Activated CD8-positive, alpha-beta memory T cell treated with anti-CD3 and anti-CD28 coated beads for 48 hours (primary cell): ENCODE measurements around the gene GJC2.

Experiments
- DNase-seq, 3 experiments: peaks; one replicate each; pipeline ENCODE4 v3.0.0-alpha.2; 2020; ENCODE audit warnings: low read depth in 2 of 3, low spot score in 2 of 3

Gene GJC2

DNA sequence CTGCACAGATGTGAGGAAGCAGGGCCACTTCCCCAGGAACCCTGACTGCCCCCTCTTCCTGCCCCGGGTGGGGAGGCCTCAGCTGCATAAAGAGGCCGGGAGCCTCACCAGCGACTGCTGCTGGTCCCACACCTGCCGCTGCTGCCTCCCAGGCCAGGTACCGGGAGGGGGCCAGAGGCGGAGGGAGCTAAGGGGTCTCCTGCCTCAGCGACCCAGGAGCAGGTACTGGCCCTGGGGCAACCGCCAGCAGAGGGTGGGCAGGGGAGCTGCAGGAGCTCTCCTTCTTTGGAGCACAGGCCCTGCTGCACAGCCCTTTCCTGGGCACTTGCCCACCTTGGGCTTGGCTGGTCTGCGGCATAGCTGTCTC is 6.8 kb downstream of the GJC2 start:
- no peak for DNase-seq

DNA sequence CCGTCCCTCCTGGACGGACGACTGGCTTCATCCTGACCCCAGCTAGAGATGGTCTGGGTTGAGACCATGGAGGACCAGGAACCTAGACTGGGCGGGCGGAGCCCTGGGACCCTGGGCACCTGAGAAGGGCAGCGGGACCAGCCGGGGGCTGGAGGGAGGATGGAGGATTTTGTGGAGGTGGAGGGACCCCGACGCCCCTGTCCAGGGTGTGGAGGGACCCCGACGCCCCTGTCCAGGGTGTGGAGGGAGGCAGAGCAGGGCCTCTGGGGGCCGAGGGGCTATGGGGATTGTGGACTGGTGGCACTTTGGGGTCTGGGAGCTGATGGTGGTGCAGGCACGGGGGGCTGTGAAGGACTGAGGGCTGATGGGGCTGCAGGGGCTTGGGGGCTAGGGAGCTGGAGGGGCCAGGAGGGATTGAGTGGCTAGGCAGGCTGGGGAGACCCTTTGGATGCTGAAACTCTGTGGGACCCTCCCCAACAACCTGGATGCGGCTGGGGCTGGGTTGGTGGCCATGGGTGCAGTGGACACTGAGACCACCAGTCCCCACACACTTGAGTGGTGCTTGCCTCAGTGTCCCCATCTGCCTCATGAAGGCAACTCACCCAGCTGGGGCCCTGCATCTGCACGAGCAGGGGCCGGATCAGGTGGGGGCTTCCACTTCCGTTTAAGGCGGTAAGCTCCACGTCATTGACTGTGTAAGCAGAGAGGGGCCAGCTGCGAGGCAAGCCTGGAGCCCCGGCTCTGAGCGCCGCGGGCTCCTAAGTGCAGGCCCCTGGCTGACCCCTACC is 7.4 kb downstream of the GJC2 start:
- DNase-seq, result no peak

DNA sequence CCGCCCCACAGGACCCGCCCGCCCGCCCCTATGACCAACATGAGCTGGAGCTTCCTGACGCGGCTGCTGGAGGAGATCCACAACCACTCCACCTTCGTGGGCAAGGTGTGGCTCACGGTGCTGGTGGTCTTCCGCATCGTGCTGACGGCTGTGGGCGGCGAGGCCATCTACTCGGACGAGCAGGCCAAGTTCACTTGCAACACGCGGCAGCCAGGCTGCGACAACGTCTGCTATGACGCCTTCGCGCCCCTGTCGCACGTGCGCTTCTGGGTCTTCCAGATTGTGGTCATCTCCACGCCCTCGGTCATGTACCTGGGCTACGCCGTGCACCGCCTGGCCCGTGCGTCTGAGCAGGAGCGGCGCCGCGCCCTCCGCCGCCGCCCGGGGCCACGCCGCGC is 8.0 kb downstream of the GJC2 start:
- DNase-seq, result no peak

DNA sequence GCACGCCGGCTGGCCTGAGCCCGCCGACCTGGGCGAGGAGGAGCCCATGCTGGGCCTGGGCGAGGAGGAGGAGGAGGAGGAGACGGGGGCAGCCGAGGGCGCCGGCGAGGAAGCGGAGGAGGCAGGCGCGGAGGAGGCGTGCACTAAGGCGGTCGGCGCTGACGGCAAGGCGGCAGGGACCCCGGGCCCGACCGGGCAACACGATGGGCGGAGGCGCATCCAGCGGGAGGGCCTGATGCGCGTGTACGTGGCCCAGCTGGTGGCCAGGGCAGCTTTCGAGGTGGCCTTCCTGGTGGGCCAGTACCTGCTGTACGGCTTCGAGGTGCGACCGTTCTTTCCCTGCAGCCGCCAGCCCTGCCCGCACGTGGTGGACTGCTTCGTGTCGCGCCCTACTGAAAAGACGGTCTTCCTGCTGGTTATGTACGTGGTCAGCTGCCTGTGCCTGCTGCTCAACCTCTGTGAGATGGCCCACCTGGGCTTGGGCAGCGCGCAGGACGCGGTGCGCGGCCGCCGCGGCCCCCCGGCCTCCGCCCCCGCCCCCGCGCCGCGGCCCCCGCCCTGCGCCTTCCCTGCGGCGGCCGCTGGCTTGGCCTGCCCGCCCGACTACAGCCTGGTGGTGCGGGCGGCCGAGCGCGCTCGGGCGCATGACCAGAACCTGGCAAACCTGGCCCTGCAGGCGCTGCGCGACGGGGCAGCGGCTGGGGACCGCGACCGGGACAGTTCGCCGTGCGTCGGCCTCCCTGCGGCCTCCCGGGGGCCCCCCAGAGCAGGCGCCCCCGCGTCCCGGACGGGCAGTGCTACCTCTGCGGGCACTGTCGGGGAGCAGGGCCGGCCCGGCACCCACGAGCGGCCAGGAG is 8.6 kb downstream of the GJC2 start:
- no peak for DNase-seq

DNA sequence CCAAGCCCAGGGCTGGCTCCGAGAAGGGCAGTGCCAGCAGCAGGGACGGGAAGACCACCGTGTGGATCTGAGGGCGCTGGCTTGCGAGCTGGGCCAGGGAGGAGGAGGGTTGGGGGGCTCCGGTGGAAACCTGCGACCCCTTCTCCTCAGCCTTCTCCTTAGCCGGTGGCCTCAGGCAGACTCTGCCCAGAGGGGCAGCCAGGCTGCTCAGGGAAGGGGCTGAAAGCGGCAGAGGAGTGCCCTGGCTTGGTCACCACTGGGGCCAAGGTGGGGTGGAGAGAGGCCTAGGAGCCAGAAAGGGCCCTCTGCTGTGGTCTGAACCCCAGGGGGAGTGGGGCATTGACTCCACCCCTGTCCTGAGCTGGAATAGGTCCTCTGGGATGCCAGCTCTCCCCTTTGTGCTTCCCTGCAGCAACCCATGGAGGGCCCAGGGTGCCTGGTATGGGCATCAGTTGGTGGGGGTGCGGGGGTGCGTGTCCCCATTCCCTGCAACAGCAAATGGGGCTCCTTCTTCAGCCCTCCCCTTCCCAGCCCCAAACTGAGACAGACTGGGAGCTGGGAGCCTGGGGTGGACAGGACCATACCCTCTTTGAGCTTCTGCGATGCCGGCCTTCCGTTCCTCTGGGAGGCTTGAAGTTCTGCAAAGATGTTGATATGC is 9.4 kb downstream of the GJC2 start:
- no peak for DNase-seq

DNA sequence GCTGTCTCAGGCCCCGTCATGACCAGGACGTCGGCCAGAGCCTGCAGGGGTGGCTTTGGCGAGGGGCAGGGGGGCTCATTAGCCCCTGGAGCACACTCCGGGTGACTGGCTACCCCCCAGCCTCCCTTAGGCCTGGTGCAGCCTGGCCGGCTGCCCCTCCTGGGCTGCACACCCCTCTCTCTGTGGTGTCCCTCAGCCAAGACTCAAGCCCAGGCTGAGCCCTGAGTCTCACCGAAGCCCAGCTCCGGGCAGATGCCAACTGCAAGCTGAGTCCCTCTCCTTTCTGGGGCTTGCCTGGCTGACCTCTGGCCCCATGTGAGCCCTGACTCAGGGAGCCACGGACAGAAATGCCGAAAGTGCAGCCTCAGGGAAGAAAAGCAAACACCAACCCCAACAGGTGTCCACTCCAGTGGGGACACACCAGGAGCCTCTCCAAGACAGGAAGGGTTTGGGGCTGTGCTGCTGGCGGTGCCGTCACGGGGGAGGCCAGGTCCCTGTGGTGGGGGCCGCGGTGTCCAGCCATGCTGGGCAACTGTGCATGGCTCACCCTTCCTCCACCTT is 10.6 kb downstream of the GJC2 start:
- DNase-seq, result no peak

DNA sequence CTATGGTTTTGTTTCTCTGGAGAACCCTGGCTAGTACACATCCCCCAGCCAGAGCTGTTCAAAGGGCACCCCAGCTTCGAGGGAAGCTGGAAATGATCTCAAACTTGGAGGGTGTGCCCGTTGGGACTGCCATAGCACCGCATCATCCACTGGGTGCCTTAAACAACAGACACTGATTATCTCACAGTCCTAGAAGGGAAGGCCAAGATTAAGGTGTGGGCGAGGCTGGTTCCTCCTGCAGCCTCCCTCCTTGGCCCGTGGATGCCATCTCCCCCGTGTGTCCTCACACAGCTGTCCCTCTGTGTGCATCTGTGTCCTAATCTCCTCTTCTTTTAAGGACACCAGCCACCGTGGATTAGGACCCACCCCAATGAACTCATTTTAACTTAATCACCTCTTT is 11.6 kb downstream of the GJC2 start:
- no peak for DNase-seq

DNA sequence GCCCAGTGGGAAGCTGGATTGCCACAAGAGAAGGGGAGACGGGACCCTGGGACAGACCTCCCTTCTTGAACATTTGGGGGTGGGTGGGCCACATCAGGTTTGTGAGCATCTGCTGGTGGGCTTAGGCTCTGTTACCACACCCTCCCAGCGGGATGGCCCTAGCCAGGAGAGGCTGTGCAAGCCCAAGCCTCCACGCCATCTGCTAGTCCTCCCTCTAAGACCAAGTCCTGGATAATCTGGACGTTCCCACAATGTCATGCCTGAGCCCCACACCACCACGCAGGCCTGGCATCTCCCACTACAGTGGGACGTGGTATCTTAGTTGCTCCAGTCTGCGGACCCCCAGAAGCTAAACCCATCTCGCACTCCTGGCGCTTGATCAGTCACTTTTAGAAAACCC is 12.1 kb downstream of the GJC2 start:
- no peak for DNase-seq

DNA sequence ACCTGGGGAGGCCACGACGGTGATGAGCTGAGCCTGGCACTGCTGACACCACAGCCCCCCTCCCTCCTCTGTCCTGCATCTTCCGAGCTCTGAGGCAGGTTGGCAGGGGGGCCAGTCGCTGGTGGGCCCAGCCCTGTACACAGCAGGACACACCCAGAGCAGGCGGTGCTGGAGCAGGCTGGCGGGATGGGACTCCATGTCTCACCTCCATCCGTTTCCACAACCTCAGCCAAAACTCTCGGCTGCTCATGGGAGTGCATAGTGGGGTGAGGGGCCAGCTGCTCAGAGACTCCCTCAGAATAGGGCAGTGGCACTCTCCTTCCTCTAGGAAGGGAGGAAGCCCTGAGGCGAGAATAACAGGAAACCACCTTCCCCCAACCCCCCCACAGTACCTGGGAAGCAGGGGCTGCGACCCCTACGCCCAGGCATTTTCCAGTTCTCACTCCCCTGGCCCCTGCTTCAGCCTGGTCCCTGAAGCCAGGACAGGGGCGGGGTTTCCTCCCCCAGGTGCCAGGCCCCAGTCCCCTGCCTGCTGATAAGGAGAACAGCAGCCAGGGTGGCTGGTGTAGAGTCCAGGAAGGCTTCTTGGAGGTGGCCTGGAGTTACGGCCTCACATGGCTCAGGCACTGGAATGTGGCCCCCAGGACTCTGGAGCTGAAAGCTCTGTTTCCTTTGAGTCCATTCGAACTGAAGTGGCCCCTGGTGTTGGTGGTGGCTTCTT is 12.7 kb downstream of the GJC2 start:
- no peak for DNase-seq

DNA sequence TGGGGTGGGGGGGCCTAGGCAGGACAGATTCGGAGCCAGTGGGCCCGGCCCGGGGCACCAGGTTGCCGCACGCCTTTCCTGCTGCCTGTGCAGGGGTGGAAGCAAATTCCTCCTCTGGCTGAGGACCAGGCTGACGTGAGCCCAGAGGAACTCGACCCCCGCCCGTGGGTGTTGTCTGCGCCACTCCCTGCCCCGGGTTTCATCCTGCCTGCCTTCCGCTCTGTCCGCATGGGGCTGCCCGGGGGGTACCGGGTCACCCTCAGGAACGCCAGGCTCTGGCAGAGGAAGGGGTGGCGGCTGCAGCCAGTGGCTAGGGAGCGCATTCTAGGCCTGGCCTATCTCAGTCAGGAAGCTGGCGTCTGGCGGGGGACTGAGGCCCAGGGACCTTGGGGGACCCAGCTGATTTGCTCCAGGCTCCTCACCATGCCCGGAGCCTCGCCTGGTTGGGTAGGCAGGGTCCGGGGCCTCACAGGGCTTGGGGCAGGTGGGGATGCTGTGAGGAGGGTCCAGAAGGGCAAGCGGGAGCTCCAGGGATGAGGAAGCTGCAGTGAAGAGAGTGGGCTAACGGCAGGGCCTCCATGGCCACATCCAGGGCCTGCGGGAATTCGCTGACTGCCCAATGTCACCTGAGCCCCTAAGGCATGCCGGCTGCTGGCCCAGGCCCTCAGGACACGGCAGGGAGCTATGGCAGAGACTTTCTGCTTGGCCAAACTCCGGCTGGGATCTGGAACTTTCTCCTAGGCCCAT is 13.4 kb downstream of the GJC2 start:
- DNase-seq, result no peak

DNA sequence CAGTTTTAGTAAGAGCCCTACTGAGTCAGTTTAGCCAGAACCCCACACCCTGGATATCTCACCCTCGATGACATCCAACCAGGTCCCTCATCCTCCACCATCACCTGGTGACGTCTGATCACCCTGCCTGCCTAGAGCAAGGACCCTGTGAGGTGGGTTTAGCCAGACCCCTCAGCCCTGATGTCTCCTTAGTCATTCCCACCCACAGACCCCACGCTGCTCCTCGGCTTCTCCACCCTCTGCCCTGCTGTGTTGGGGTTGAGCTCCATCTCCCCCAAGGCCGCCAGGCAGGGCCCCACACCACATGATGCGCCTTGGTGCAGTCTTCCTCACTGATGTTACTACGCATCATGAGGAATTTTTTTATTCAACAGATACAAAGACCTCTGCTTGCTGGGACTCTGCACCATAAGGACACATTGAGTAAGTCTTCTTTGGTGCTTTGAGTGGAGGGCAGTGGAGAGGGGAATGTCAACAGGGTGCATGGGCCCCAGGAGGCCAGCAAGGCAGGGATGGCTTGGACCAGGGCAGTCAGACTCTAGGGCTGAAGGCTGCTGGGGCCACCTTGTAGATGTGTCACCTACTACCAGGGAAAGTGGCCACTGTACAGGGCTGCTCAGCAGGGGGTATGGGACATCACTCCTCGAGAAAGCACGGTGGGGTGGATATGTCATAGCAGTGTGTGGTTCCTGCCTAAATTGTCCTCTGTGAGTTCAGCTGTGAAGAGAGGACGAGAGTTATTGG is 14.2 kb downstream of the GJC2 start:
- DNase-seq, result no peak

DNA sequence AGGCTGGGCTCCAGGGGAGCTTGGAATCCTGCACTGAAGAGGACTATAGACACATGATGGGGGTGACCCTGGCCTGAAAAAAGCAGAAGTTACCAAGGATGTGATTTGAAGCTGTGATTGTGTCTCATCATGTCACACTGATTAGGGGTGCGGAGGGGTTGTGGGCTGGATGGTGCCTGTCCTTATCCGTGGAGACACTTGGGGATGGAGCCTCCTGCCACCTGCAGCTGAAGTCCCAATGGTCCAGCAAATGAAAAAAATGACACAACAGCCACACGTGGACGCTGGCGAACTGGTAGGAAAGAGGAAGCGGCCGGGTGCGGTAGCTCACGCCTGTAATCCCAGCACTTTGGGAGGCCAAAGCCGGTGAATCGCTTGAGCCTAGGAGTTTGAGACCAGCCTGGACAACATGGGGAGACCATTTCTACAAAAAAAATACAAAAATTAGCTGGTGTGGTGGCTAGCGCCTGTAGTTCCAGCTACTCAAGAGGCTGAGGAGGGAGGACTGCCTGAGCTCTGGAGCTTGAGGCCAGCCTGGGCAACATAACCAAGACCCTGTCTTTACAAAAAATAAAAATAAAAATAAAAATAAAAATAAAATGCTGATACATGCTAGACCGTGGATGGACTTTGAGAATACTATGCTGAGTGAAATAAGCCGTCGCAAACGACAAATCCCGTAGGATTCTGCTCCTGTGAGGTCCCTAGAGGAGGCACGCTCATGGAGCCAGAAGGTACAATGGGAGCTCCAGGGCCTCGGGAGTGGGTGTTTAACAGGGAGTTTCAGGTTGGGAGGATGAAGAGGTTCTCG is 15.0 kb downstream of the GJC2 start:
- no peak for DNase-seq

DNA sequence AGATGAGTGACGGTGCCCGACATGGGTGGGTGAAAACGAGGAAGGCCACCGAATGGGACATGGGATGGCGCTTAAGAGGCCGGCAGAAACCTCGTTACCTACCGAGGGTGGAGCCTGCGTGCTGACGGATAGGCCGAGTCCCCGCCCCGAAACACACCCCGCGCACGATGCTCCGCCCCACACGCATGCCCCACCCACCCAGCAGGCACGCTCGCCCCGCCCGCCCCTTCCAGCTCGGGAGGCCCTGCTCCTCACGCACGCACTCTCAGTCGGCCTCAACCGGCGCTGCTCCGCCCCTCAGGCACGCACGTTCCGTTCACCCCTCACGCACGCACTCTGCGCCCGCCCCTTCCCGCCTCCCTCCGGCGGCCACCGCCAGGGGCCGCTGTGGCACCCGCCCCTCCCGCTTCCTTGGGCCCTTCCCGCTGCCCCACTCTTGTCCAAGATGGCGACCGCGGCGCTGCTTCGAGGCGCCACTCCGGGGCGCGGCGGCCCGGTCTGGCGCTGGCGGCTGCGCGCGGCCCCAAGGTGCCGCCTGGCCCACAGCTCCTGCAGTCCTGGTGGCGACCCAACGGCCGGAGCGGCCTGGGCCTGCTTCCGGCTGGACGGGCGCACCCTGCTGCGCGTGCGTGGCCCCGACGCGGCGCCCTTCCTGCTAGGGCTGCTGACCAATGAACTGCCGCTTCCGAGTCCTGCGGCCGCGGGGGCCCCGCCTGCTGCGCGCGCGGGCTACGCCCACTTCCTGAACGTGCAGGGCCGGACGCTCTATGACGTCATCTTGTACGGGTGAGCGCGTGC is 15.8 kb downstream of the GJC2 start, which contains the start of gene IBA57:
Gene IBA57, plus strand, starts transcription at position 433 of the 798 bp plus-strand sequence. Its CDS starts 13 bp downstream, at position 446.
- DNase-seq, result peak; percentile 98 to 99 (median 98)

DNA sequence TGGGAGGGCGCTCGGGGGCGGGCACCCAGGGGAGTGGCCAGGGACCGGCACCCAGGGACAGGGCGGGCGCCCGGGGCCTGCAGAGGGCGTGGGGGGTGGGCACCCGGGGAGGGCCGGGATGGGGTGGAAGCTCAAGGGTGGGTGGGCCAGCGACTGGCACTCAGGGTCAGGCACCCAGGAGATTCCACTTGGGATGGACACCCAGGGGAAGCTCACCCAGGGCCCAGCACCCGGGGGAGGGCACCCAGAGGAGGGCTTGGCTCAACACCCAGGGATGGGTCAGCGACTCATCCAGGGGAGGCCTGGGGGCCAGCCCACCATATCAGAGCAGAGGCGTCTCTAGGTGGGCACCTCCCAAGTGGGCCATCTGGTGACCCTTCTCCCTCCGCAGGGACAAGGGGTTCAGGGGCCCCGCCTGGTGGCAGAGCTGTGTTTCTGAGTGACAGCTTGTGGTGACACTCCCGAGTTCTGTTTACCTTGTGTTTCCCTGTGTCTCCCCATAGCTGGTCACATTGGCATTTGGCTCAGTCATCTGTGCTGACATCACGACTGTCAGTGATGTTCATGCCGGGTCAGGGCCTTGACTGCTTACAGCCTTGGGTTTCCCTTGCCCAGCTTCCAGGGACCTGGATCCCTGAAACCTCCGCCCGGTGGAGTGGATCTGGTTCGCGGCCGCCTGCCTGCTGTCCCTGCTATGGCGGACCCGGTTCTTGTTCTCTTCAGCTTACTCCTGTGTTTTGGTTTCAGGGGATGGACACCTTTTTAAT is 16.6 kb downstream of the GJC2 start:
- peak; percentile 15 to 32 (median 26) for DNase-seq

DNA sequence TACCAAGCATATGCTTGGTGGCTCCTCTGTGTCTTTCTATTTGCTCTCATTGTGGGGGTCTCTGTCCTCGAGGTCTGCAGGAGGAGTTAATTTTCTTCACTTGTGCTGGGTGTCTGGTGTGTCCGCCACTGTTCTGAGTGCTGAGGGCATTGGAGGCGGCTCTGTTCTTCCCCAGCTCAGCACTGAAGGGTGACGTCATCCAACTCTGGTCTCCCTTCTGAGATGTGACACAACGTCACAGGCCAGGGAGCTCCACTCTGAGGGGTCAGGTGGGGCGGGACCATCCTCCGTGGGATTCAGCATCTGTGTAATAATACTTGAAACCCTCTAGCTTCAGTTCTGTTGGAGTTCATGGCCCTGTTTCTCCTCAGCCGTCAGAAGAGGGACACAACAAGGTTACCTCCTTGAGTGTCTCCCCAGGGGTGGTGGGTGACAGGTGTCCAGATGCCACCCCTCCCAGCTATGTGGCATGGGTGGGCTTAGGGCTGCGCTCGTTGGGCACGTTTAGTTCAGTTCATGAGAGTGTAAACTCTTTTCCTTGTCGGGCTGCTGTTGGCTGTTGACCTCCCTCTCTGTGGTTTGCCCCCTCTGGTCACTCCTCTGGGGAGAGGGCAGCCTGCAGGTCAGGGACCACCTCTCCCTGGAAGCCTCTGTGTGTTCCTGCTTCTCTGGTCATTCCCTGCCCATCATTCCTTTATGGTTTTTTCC is 19.0 kb downstream of the GJC2 start:
- DNase-seq, result no peak

DNA sequence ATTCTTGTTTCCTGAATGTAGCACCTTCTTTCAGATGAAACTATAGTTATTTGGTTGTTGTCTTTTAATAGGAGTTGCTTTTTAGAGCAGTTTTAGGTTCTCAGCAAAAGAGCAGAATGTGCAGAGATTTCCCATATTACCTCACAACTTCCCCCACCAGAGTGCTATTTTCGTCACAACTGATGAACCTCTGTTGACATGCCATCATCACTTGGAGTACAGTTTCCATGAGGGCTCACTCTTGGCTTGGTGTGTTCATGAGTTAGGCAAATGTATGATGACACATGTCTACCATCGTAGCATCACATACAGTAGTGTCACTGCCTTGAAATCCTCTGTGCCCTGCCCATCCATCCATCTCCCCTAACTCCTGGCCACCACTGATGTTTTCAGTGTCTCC is 19.6 kb downstream of the GJC2 start:
- no peak for DNase-seq
